Stimulated activated CD8-positive, alpha-beta memory T cell treated with anti-CD3 and anti-CD28 coated beads, Interleukin-15, amount 100 ng/mL, for 4 hours (primary cell): Measurements from ENCODE around the gene DNAJB6.

Experiments
- DNase-seq, 2 donors: peaks; one replicate each; pipeline ENCODE4 v3.0.0-alpha.2; 2020; ENCODE audit warnings: low read depth in 2 of 2

The DNAJB6 gene

DNA sequence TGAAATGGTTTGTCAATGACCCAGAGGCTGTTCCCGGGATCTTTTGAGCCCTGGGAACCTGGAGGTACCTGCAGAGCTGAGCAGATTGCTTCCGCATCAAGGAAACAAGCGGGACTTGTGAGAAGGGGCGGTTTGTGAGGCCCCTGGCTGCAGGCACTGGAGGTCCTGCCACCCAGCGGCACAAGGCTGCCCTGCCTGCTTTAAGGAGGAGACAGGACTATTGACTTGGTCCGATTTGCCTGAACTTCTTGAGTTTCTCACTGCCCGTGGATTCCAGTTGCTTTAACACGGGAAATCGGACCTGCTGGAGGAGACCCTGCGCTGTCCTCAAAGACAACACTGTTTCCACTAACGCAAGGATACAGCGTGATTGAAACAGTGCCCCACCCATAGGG, 130.1 kb downstream of the DNAJB6 start:
- no peak for DNase-seq
